ENCODE measurements around the gene WBP1L.

Gene WBP1L

DNA sequence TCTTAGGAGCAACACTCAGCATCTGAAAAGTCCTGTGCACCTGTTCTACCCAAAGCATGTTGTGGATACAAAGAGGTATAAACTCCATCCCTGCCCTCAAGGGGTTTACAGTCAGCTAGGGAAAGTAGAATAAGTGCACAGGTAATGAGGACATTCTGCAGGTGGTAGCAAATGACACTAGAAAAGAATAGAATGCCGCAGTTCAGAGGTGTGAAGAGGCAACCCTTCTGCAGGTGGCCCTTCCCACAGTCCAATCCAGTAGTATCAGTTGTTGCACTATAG, 36.7 kb downstream of the WBP1L start:
- TF ChIP-seq, protein P1, sequence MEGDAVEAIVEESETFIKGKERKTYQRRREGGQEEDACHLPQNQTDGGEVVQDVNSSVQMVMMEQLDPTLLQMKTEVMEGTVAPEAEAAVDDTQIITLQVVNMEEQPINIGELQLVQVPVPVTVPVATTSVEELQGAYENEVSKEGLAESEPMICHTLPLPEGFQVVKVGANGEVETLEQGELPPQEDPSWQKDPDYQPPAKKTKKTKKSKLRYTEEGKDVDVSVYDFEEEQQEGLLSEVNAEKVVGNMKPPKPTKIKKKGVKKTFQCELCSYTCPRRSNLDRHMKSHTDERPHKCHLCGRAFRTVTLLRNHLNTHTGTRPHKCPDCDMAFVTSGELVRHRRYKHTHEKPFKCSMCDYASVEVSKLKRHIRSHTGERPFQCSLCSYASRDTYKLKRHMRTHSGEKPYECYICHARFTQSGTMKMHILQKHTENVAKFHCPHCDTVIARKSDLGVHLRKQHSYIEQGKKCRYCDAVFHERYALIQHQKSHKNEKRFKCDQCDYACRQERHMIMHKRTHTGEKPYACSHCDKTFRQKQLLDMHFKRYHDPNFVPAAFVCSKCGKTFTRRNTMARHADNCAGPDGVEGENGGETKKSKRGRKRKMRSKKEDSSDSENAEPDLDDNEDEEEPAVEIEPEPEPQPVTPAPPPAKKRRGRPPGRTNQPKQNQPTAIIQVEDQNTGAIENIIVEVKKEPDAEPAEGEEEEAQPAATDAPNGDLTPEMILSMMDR (conservative IDR thresholded peaks at IDR 0.05; ENCODE audit: low read depth) = no peak
- POLR2A ChIA-PET (ENCODE audit: low non-redundant PET) = no interaction called here
- DNase-seq (ENCODE audit: low spot score) = no peak
- H3K27ac ChIP-seq = no peak overlapping the region
- CTCF ChIA-PET = no interaction called here

- H3K27ac ChIP-seq = peak overlapping the region; percentile 98
- TF ChIP-seq, protein P1 (conservative IDR thresholded peaks at IDR 0.05; ENCODE audit: low read depth) = no peak
- ChIA-PET CTCF (interaction anchor here (1.1 kb wide), 1 partner anchor 54 kb away, joined by 3 read pairs; no protein-coding TSS in a partner anchor), POLR2A (ENCODE audit: low non-redundant PET) (no interaction called here)
- DNase-seq (ENCODE audit: low spot score) = no peak
These were observed 37.6 kb downstream of the WBP1L start for GRCh38 chr10:102781090-102781920.

DNA sequence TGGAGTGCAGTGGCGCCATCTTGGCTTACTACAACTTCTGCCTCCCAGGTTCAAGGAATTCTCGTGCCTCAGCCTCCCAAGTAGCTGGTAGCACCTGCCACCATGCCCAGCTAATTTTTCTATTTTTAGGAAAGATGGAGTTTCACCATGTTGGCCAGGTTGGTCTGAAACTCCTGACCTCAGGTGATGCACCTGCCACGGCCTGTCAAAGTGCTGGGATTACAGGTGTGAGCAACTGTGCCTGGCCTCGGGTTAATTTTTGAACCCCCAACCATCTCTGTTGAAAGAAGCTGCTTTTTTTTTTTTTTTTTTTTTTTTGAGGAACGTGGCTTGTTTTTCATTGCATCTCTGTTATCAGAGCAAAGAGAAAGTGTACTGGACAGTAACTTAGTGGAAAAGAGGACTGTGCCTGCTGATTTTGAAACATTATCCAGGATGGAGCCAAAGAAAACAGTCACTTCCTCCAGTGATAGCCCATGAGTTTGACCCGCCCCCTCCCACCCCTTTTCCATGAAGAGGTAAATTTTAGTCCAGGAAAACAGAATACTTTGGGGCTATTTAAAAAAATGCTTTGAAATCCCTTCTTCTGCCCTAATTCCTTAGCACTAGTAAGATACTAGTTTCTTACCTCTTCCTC, 38.3 kb downstream of the WBP1L start:
- no peak for DNase-seq (ENCODE audit: low spot score)
- ChIA-PET POLR2A (ENCODE audit: low non-redundant PET) (no interaction called here), CTCF (interaction anchor here (1.1 kb wide), 1 partner anchor 53 kb away, joined by 3 read pairs; no protein-coding TSS in a partner anchor)
- peak overlapping the region; percentile 98 for H3K27ac ChIP-seq
- TF ChIP-seq, protein P1 (conservative IDR thresholded peaks at IDR 0.05; ENCODE audit: low read depth) = no peak

DNA sequence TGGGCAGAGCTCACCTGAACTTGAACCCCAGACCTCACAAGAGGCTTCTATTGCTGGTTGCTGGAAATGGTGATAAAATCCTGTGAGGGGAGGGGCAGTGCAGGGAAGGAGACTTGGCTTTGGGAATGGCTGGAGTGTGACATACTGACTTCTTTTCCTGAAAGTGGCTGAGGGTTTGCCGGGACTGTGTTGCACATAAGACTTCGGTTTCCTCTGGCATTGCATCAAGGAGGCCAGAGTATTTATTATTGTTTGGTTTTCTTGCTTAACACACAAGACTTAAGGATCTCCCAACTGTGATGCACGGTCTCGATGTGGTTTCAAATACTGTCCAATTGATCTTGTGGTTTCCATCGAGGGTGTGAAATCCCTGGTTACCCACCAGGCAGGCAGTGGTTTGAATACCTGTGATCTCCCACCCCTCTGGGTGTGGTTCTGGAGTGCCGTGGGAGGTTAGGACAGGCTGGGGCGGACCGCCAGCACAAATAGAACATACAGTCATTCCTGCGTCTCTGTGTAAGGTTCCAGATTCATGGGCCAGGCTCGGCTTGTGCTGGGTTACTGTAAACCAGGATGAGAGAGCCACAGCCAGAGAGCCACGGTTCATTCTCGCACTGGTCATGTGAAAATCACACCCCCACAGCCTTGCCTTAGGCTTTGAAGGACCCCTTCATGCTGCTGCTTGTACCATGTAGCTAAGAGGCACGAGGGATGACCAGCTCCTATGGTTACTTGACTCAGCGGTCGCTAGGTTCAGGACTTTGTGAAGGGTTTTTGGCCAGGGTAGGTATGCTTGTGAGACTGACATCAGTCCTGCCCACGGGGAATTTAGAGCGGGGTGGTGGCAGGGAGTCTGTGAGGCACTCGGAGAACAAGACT, 39.2 kb downstream of the WBP1L start:
- no peak for DNase-seq (ENCODE audit: low spot score)
- ChIA-PET POLR2A (ENCODE audit: low non-redundant PET) (no interaction called here), CTCF (interaction anchor here (1.1 kb wide), 1 partner anchor 52 kb away, joined by 3 read pairs; no protein-coding TSS in a partner anchor)
- peak overlapping the region; percentile 98 for H3K27ac ChIP-seq
- TF ChIP-seq, protein P1 (conservative IDR thresholded peaks at IDR 0.05; ENCODE audit: low read depth) = no peak

DNA sequence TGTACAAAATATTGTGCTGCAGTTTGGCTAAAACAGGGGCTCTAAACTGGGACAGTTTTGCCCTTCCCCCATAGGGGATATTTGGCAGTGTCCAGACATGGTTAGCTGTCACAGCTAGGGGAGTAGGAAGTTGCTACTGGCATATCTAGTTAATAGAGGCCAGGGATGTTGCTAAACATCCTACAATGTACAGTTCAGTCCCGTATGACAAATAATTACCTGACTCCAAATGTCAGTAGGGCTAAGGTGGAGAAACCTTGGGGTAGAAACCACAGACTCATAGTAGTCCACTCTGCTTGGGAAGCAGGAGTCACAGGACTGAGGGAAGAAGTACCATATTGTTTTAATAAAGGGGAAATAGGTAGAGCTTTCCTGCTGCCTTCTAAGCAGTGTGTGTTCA, 39.8 kb downstream of the WBP1L start:
- no peak for DNase-seq (ENCODE audit: low spot score)
- POLR2A ChIA-PET (ENCODE audit: low non-redundant PET) = no interaction called here
- peak overlapping the region; percentile 98 for H3K27ac ChIP-seq
- TF ChIP-seq, protein P1 (conservative IDR thresholded peaks at IDR 0.05; ENCODE audit: low read depth) = no peak
- CTCF ChIA-PET = no interaction called here

- peak overlapping the region; percentile 50 for H3K27ac ChIP-seq
- ChIA-PET POLR2A (ENCODE audit: low non-redundant PET) (interaction anchor here (0.5 kb wide), 1 partner anchor 14 kb away, joined by 11 read pairs; no protein-coding TSS in a partner anchor), CTCF (interaction anchor here (0.5 kb wide), 1 partner anchor 67 kb away, joined by 3 read pairs; no protein-coding TSS in a partner anchor)
- DNase-seq (ENCODE audit: low spot score) = no peak
- TF ChIP-seq, protein P1 (conservative IDR thresholded peaks at IDR 0.05; ENCODE audit: low read depth) = no peak
These were observed 42.1 kb downstream of the WBP1L start for GRCh38 chr10:102785818-102786217.

Measured in RWPE1 (cell line).